K562 (cell line): ENCODE data around the gene SMR3B. TPM values are rescaled to one million over a fixed set of nuclear protein-coding genes. Genes with fewer than 3 reads are reported as not detected.

Experiments
- ATAC-seq: fragments of 200-7000 bp; cut with Tn5 transposase; 3 replicates; pipeline ENCODE4 v1.9.1; 2020; ENCODE audit warnings: moderate library complexity
- BruUV-seq: library from RNA; stranded (reverse); fragments of 400-500 nt; replicated peaks from 2 replicates; lab custom pipeline; 2021; lab: Mats Ljungman, UMichigan
- CTCF ChIA-PET: fragments of 300-600 bp; formaldehyde crosslinking; extraction: SDS; loops from one replicate; lab custom pipeline; 2021; ENCODE audit warnings: low intra/inter-chr PET ratio; lab: Yijun Ruan, JAX
- POLR2A ChIA-PET: fragments of 300-600, 350-650 bp; sonication (Branson Sonifier 250); formaldehyde crosslinking; extraction: SDS; loops from one replicate; lab custom pipeline; 2021; ENCODE audit warnings: antibody characterized with exemption, inconsistent platforms; lab: Yijun Ruan, JAX
- DNase-seq, 4 experiments: peaks; one replicate each; pipeline versions ENCODE4 v3.0.0 to v3.0.0-alpha.2; 2011 to 2018; ENCODE audit warnings: low spot score in 3 of 4, mixed read lengths in 3 of 4; ENCODE audit errors: extremely low read depth in 1 of 4
- FAIRE-seq: peaks from 2 replicates; lab custom pipeline; 2011; peaks lifted over from hg19 to GRCh38; lab: Jason Lieb, UNC
- H2AFZ ChIP-seq: 2 replicates; pipeline ENCODE4 v1.6.0; 2011; ENCODE audit warnings: low read depth, low read length, control low read depth, inconsistent platforms
- H3K27ac ChIP-seq: fragments of 200-600 bp; 3 replicates; pipeline ENCODE4 v1.8.0; 2011; ENCODE audit warnings: low read depth, mild to moderate bottlenecking, control low read depth, inconsistent platforms, low read length, moderate library complexity, mixed read lengths; ENCODE audit errors: extremely low read depth
- H3K27me3 ChIP-seq, 2 experiments: fragments of 300-600 bp in 1 of 2; 2 replicates in 1 of 2; 3 replicates in 1 of 2; pipeline versions ENCODE4 v1.6.0 to v1.8.0; 2011; ENCODE audit warnings: inconsistent platforms in 2 of 2, low read length in 2 of 2, mild to moderate bottlenecking in 1 of 2, mixed read lengths in 1 of 2, moderate library complexity in 1 of 2; ENCODE audit not compliant: control insufficient read depth in 2 of 2, insufficient read depth in 2 of 2
- H3K36me3 ChIP-seq: fragments of 300-600 bp; 3 replicates; pipeline ENCODE4 v1.8.0; 2011; ENCODE audit warnings: mild to moderate bottlenecking, low read length, inconsistent platforms; ENCODE audit not compliant: control insufficient read depth, insufficient read depth
- H3K4me1 ChIP-seq, 2 experiments: fragments of 200-600 bp in 1 of 2; replicated peaks in 1 of 2; 2 replicates in 1 of 2; 3 replicates in 1 of 2; pipeline versions ENCODE4 v1.5.1 to v1.8.0; 2011; ENCODE audit warnings: inconsistent platforms in 2 of 2, low read length in 2 of 2, mild to moderate bottlenecking in 1 of 2, mixed read lengths in 1 of 2, moderate library complexity in 1 of 2; ENCODE audit not compliant: control insufficient read depth in 2 of 2, insufficient read depth in 2 of 2
- H3K4me2 ChIP-seq: 2 replicates; pipeline ENCODE4 v1.6.1; 2011; ENCODE audit warnings: low read length, control low read depth, inconsistent platforms, mixed read lengths; ENCODE audit not compliant: insufficient read depth
- H3K4me3 ChIP-seq: fragments of 200-600 bp; sonication (generic), shearing (Covaris generic); 2 replicates; pipeline ENCODE4 v1.5.1; 2016; ENCODE audit warnings: control low read depth, inconsistent platforms
- H3K79me2 ChIP-seq: fragments of 200-600 bp; 3 replicates; pipeline ENCODE4 v1.8.0; 2011; ENCODE audit warnings: low read length, inconsistent platforms; ENCODE audit not compliant: control insufficient read depth, insufficient read depth
- H3K9ac ChIP-seq, 2 experiments: 2 replicates each; pipeline versions ENCODE4 v1.6.0 to v1.6.1; 2011; ENCODE audit warnings: low read depth in 2 of 2, low read length in 2 of 2, control low read depth in 1 of 2, inconsistent platforms in 1 of 2, mild to moderate bottlenecking in 1 of 2, mixed read lengths in 1 of 2; ENCODE audit not compliant: insufficient read depth in 1 of 2
- H3K9me1 ChIP-seq: one replicate; pipeline ENCODE4 v1.6.0; 2011; ENCODE audit warnings: inconsistent platforms, mild to moderate bottlenecking, low read length, moderate library complexity; ENCODE audit not compliant: control insufficient read depth, insufficient read depth
- H3K9me3 ChIP-seq: replicated peaks from 2 replicates; pipeline ENCODE4 v1.5.1; 2011; ENCODE audit warnings: low read depth, low read length, inconsistent platforms; ENCODE audit not compliant: control insufficient read depth, insufficient read depth
- H4K20me1 ChIP-seq: replicated peaks from 2 replicates; pipeline ENCODE4 v1.6.1; 2011; ENCODE audit warnings: low read length, inconsistent platforms, mixed read lengths; ENCODE audit not compliant: control insufficient read depth, insufficient read depth
- BACH1 ChIP-seq: fragments of 200-800 bp; sonication (Bioruptor generic); IDR thresholded peaks from 2 replicates; pipeline ENCODE4 v1.6.1; 2016; ENCODE audit warnings: missing genetic modification characterization, missing compliant biosample characterization
- BCOR ChIP-seq: fragments of 450-650 bp; IDR thresholded peaks from 2 replicates; pipeline ENCODE4 v1.6.1; 2016
- BRF2 ChIP-seq: IDR thresholded peaks from 3 replicates; pipeline ENCODE4 v1.6.1; 2011; ENCODE audit warnings: borderline replicate concordance, mild to moderate bottlenecking; ENCODE audit not compliant: insufficient read length, insufficient read depth
- GATAD2A ChIP-seq: fragments of 450-650 bp; IDR thresholded peaks from 2 replicates; pipeline ENCODE4 v1.6.1; 2017
- HINFP ChIP-seq: fragments of 450-650 bp; conservative IDR thresholded peaks from 2 replicates; pipeline ENCODE4 v1.6.1; 2016; ENCODE audit warnings: missing genetic modification characterization, low read depth, mild to moderate bottlenecking, control low read depth, missing compliant biosample characterization
- NFE2 ChIP-seq: IDR thresholded peaks from 2 replicates; pipeline ENCODE4 v1.6.1; 2014; ENCODE audit warnings: antibody characterized with exemption, low read depth
- NFE2L1 ChIP-seq: fragments of 450-650 bp; IDR thresholded peaks from 2 replicates; pipeline ENCODE4 v1.6.1; 2016; ENCODE audit warnings: missing genetic modification characterization, low read depth, mild to moderate bottlenecking, missing compliant biosample characterization, moderate library complexity, borderline replicate concordance
- PHB2 ChIP-seq: fragments of 450-650 bp; IDR thresholded peaks from 2 replicates; pipeline ENCODE4 v1.6.1; 2017; ENCODE audit warnings: low read depth
- RBBP5 ChIP-seq: fragments of 200-600 bp; sonication (generic); IDR thresholded peaks from 2 replicates; pipeline ENCODE4 v1.6.1; 2012; ENCODE audit warnings: borderline replicate concordance, mild to moderate bottlenecking, low read length, control low read depth, inconsistent platforms; ENCODE audit not compliant: insufficient read depth, poor library complexity, severe bottlenecking
- RNF219 ChIP-seq: fragments of 250-450 bp; sonication (Bioruptor Pico); IDR thresholded peaks from 2 replicates; pipeline ENCODE4 v1.5.0; 2022; ENCODE audit warnings: mild to moderate bottlenecking
- RUNX1 ChIP-seq: sonication (generic); IDR thresholded peaks from 2 replicates; pipeline ENCODE4 v1.6.1; 2016; ENCODE audit warnings: antibody characterized with exemption, low read depth
- SIRT6 ChIP-seq: IDR thresholded peaks from one replicate; pipeline ENCODE4 v1.6.1; 2012; ENCODE audit warnings: low read depth, mild to moderate bottlenecking, control low read depth, inconsistent platforms, low read length, moderate library complexity
- TCFL5 ChIP-seq: fragments of 250-450 bp; sonication (Bioruptor Pico); conservative IDR thresholded peaks from 2 replicates; pipeline ENCODE4 v1.6.1; 2021; ENCODE audit warnings: mild to moderate bottlenecking, moderate library complexity, matching md5 sums
- TEAD1 ChIP-seq, 2 experiments: fragments of 450-650 bp in 1 of 2; sonication (generic) in 1 of 2; formaldehyde crosslinking; IDR thresholded peaks; 2 replicates each; pipeline versions ENCODE4 v1.4.0 to v1.8.0; 2020 to 2022; ENCODE audit warnings: mild to moderate bottlenecking in 2 of 2, missing genetic modification reagents in 1 of 2
- ZBTB17 ChIP-seq: fragments of 450-650 bp; formaldehyde crosslinking; IDR thresholded peaks from 2 replicates; pipeline ENCODE4 v1.4.0; 2020; ENCODE audit warnings: mild to moderate bottlenecking
- ZKSCAN8 ChIP-seq: fragments of 200-800 bp; sonication (Bioruptor generic); IDR thresholded peaks from 2 replicates; pipeline ENCODE4 v1.6.1; 2016; ENCODE audit warnings: missing genetic modification characterization, missing compliant biosample characterization
- ZNF431 ChIP-seq: sonication (generic); formaldehyde crosslinking; IDR thresholded peaks from 2 replicates; pipeline ENCODE4 v1.8.0; 2022; ENCODE audit warnings: mild to moderate bottlenecking, missing genetic modification reagents
- ZNF644 ChIP-seq: fragments of 200-800 bp; sonication (Bioruptor generic); IDR thresholded peaks from 2 replicates; pipeline ENCODE4 v1.6.1; 2016; ENCODE audit warnings: low read depth, missing genetic modification characterization, missing compliant biosample characterization
- ZZZ3 ChIP-seq: fragments of 450-650 bp; IDR thresholded peaks from 2 replicates; pipeline ENCODE4 v1.6.1; 2016; ENCODE audit warnings: antibody characterized with exemption, mild to moderate bottlenecking, moderate library complexity
- WGBS: fragments of 100-300 bp; shearing (Covaris generic); methylation state at CpG from one replicate; pipeline ENCODE4 v1.1.6; 2016; ENCODE audit warnings: low coverage, mixed read lengths; ENCODE audit not compliant: insufficient coverage; ENCODE audit errors: missing lambda C conversion rate; 5-methylcytosine and 5-hydroxymethylcytosine counted together
- in situ Hi-C: fragments of 300-500 bp; cut with MboI; formaldehyde crosslinking; loops from 4 replicates; pipeline ENCODE4 v1.15.0; 2018; ENCODE audit warnings: inconsistent platforms, mixed read lengths
- intact Hi-C: fragments of 100-400 bp; cut with micrococcal nuclease; formaldehyde crosslinking; loops from 2 replicates; pipeline ENCODE4 v1.14.2; 2022
- polyA plus RNA-seq, 8 experiments: library from polyadenylated mRNA; depleted of rRNA in 4 of 8; stranded (reverse) in 5 of 8; unstranded in 3 of 8; fragments of >200 nt; fragmentation: Nextera tagmentation in 2 of 8; fragmentation: Illumina TruSeq in 1 of 8; extraction: Ambion mirVana in 2 of 8; extraction: Trizol in 1 of 8; gene quantifications; 2 replicates each; pipeline versions ENCODE4 v1.2.1 to v1.2.3, GENCODE V29; 2011 to 2014; ENCODE audit warnings: inconsistent platforms in 1 of 8, missing spikeins in 1 of 8
- total RNA-seq, 7 experiments: library from RNA; depleted of rRNA in 6 of 7; stranded (reverse); fragments of >200 nt in 6 of 7; fragmentation: Illumina TruSeq in 2 of 7; extraction: Trizol in 2 of 7; gene quantifications; 2 replicates each; pipeline versions ENCODE4 v1.2.1 to v1.2.3, GENCODE V29; 2011 to 2021; ENCODE audit warnings: low replicate concordance in 1 of 7

SMR3B gene
- total and polyA plus RNA-seq, 9 of the 15 experiments (the other 6 are each of a cell fraction or from before 2014, with no cell fraction given) = not detected

GRCh38 chr4:70356185-70356584 lies 26.7 kb upstream of the SMR3B start:
- Histone ChIP-seq H2AFZ (no peak overlapping the region), H3K27me3 (no peaks in the 10 kb centered on the region), H3K4me3 (no peak overlapping the region), H3K9me3 (no peaks in the 10 kb centered on the region), H3K4me2 (no peak overlapping the region), H3K9ac (no peak overlapping the region), H3K9me1 (no peaks in the 10 kb centered on the region), H3K36me3 (no peaks in the 10 kb centered on the region), H4K20me1 (no peaks in the 10 kb centered on the region), H3K79me2 (no peaks in the 10 kb centered on the region), H3K4me1 (no peaks in the 10 kb centered on the region), H3K27ac (no peak overlapping the region)
- ChIA-PET CTCF (no interaction called here), POLR2A (no interaction called here)
- intact Hi-C loops (no loop called here), in situ Hi-C loops (no loop called here)
- ATAC-seq (no peak), FAIRE-seq (no peak), DNase-seq (no peak)
- no peak for TF ChIP-seq GATAD2A
- TF ChIP-seq RUNX1 = no peak
- TF ChIP-seq ZKSCAN8 (CRISPR knock-in tag) = no peak
- no peak for TF ChIP-seq ZBTB17 (CRISPR knock-in tag)
- no peak for TF ChIP-seq ZNF644 (tag)
- TF ChIP-seq BACH1 (tag) = no peak
- no peak for TF ChIP-seq TEAD1 (CRISPR knock-in tag; IDR thresholded peaks at IDR 0.05)
- TF ChIP-seq BRF2 = no peak
- TF ChIP-seq ZZZ3 = no peak
- no peak for TF ChIP-seq BCOR
- TF ChIP-seq ZNF431 (CRISPR knock-in tag) = no peak
- TF ChIP-seq NFE2L1 (tag) = no peak
- TF ChIP-seq NFE2 = no peak
- TF ChIP-seq RNF219 (CRISPR knock-in tag) = no peak
- TF ChIP-seq HINFP (tag) = no peak
- no peak for TF ChIP-seq RBBP5
- no peak for TF ChIP-seq PHB2
- no peak for TF ChIP-seq SIRT6
- no peak for TF ChIP-seq TCFL5 (CRISPR knock-in tag)
- no TSS peak for BruUV-seq
- 0% methylated on average over 1 of the region's 1 CpG for WGBS
